Posterior vena cava (tissue), 2 donors: ENCODE results near the gene CEACAM8. TPM values are rescaled to one million over a fixed set of nuclear protein-coding genes. Genes with fewer than 3 reads are reported as not detected.
"Not testable (repeated sequence)": the region's sequence is repeated elsewhere in the genome, so short reads cannot be mapped to it uniquely, and the experiment has no call there.

Experiments
- DNase-seq: peaks from one replicate; pipeline ENCODE4 v3.0.0-alpha.2; 2020; ENCODE audit warnings: low spot score
- intact Hi-C, 2 donors: fragments of 100-400 bp; cut with DNase I; formaldehyde crosslinking; loops; one replicate each; pipeline versions ENCODE4 v1.14.1 to v1.14.2; 2022 to 2023
- total RNA-seq, 2 donors: library from RNA; stranded (reverse); fragmentation: NEBNext Ultra II Directional; extraction: Animal tissue kit (Norgen Biotek cat#: 25700); gene quantifications; one replicate each; pipeline ENCODE4 v1.2.1, GENCODE V29; 2021
- donor health status: DM: yes; HTN: yes; CAD: no.
- donor health status: DM: yes; HTN: yes; CAD: no.

Gene CEACAM8
- total RNA-seq, 2 donors from 2014 or later: 0.23 TPM; not detected in 1

- no peak for DNase-seq
- intact Hi-C loops: no loop called here
Observed at GRCh38 chr19:42577016-42577415, 17.7 kb downstream of the CEACAM8 start.

GRCh38 chr19:42576241-42576640, 18.5 kb downstream of the CEACAM8 start:
- intact Hi-C loops: no loop called here
- DNase-seq: no peak

DNA sequence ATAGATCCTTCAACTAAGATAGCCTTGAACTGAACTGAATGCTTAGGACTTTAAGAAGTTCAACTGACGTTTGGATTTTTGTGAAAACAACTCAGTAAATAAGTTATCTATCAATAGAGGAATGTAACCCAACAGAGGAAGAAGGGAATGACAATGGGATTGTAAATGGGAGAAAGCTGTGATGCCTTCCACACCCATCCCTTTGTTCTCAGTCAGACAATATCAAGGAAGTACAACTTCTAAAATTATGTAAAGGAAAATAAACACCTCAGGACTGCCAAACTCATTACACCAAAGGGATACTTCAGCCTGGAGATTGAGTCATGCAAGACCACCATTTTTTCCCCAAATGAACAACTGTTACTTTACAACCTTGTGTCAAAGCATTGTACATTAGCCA, 21.1 kb downstream of the CEACAM8 start:
- intact Hi-C loops: no loop called here
- no peak for DNase-seq

- intact Hi-C loops: no loop called here
- no peak for DNase-seq
Observed at GRCh38 chr19:42571116-42571515, 23.6 kb downstream of the CEACAM8 start.

GRCh38 chr19:42569193-42569592, 25.5 kb downstream of the CEACAM8 start:
- intact Hi-C loops: no loop called here
- no peak for DNase-seq

GRCh38 chr19:42568006-42568405, 26.7 kb downstream of the CEACAM8 start:
- intact Hi-C loops: no loop called here
- no peak for DNase-seq

DNA sequence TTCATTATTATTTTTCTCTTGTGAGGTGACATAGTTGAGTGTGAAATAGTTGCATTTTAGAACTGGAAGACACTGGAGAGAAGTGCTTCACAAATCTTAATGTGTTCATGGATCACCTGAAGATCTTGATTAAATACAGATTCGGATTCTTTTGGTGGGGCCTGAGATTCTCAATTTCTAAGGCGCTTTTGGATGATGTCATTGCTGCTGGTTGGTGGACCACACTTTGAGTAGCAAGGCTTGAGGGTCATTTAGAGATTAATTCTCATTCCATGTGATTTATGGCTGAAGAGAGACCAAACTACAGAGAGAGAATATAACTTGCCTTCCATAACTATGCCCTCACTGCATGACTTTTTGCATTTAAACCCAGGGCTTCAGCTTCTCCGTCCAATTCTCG, 27.2 kb downstream of the CEACAM8 start:
- no peak for DNase-seq
- intact Hi-C loops: no loop called here

DNA sequence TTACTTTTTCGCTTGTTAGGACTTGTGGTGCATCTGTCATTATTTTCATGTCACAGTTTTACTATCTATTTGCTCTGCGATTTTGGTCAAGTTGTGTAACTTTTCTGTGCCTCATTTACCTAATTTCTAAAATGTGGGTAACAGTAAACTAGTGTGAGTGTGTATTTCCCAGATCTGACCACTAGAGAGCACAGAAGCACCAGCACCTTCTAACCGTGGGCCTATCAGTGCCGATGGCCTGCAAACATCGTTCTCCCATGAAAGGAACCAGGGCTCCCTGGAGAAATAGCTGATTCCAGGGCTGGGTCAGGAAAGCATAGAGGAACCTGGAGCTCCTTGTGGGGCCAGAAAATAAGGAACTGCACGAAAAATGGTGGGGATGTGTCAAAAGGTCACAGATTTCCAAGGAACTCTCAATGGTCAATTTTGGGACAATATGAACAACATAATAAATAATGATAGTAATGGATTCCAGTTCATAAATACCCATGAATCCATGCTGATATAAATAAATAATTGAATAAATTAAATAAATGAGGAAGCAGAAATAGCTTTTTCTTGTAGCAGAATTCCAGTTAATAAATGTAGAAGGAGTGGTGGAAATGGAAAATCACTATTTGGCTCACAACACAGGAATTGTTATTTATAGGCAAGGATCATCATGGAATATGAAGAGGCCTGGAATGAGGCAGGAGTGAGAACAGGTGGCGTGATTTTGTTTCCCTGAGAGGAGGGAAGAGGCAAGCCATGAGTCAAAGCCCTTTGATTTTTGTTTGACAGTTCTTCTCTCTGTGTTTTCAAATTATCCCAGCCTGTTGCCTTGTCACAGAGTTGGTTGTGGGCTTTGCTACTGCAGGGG, 31.1 kb downstream of the CEACAM8 start:
- DNase-seq: no peak
- intact Hi-C loops: no loop called here

DNA sequence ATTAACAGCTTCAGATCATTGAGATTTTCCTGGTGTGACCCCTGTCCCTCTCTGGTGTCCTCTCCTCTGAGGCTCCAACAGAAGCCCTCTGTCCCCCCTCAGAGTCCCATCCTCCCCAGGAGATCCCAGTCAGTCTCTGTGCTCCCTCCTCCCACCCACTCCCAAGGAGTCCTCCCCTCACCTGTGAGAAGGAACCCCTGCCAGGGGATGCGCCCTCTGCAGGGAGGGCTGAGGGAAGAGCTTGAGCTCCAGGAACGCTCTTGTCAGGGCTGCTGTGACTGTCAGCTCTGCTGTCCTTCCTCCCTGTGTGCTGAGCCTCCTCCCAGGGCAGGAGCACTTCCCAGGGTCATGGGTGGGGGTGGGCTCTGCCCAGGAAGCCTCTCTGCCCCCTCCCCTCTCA, 33.2 kb downstream of the CEACAM8 start:
- DNase-seq: no peak
- intact Hi-C loops: no loop called here

- DNase-seq: no peak
- intact Hi-C loops: no loop called here
Observed at GRCh38 chr19:42560731-42561130, 34.0 kb downstream of the CEACAM8 start.

DNA sequence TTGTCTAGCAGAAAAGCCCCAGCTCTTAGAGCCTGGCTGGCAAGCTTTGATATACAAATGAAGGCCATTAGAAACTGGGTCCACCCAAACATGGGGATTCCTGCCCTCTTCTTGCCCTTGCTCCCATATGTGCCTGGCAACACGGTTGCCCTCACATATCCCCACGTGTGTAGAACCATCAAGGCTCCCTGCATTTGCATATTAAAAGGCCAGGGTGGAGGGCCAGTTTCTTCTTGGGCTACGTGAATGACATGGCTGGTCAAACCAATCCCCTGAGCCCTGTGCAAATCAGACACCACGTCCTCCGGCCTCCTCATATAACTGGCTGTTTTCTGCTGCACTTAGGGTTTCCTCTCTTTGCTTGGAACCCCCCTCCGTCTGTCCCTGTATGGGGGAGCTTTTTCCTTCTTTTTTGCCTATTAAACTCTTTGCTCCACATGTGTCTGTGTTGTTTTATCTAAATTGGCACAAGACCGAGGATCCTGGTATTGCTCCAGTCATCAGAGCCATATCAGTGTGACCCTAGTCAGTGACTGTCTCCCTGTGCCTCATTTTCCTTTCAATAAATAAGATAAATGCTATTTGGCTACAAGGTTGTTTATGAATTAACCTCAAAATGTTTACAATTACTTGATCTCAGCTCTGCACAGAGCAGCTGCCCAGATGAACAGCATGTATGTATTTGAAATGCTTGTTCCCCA, 36.1 kb downstream of the CEACAM8 start:
- intact Hi-C loops: no loop called here
- no peak for DNase-seq

DNA sequence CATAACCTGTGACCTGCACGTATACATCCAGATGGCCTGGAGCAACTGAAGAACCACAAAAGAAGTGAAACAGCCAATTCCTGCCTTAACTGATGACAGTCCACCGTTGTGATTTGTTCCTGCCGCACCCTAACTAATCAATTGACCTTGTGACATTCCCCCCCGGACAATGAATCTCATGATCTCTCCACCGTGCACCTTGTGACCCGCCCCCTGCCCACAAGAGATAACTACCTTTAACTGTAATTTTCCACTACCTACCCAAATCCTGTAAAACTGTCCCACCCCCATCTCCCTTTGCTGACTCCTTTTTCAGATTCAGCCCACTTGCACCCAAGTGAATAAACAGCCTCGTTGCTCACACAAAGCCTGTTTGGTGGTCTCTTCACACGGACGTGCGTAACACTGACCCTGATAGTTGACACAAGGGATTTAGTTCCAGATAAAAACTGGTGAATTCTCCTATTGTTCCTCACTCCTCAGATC, 37.3 kb downstream of the CEACAM8 start:
- intact Hi-C loops, DNase-seq: not testable (repeated sequence)

GRCh38 chr19:42555801-42556200, 38.9 kb downstream of the CEACAM8 start:
- no peak for DNase-seq
- intact Hi-C loops: no loop called here

DNA sequence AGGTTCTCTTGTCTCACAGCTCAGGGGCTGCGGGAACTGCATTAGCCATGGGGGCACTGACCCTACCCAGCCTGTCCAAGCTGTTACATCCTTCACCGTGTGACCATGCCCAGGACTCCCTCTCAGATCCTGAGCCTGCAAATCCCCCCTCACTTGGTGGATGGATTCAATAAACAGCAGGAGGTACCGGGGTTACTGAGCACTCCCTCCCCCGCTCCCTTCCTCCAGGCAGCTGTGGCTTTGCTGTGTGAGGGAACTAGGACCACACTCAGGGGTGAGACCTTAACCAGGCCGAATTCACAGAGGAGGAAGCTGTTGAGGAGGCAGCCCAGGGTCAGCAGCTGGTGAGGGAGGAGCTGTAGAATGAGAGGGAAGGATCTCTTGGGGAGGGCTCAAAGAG, 39.4 kb downstream of the CEACAM8 start:
- intact Hi-C loops: no loop called here
- no peak for DNase-seq

DNA sequence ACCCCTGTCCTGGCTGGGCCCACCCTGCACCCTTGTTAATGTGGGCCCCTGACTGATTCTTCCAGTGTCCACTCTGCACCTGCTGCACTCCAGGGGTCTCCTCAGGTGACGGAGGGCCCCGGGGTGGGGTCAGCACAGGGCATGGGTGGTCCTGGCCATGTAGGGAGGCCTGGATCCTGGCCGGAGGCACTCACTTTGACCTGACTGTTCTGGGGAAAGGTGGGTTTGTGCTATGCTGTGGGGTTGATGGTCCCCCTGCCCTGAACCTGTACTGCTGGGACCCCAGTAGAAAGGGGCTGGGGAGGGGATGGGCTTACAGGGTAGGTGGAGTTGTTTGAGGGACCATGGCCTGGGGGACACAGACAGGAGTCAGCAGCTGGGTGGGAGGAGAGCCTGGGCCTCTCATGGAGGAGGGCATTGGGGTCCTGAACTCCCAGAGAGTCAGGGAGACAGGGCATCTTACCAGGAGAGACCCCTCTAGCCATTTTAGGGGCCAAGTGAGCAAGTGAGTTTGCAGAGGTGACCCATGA, 40.6 kb downstream of the CEACAM8 start:
- intact Hi-C loops: no loop called here
- DNase-seq: no peak

DNA sequence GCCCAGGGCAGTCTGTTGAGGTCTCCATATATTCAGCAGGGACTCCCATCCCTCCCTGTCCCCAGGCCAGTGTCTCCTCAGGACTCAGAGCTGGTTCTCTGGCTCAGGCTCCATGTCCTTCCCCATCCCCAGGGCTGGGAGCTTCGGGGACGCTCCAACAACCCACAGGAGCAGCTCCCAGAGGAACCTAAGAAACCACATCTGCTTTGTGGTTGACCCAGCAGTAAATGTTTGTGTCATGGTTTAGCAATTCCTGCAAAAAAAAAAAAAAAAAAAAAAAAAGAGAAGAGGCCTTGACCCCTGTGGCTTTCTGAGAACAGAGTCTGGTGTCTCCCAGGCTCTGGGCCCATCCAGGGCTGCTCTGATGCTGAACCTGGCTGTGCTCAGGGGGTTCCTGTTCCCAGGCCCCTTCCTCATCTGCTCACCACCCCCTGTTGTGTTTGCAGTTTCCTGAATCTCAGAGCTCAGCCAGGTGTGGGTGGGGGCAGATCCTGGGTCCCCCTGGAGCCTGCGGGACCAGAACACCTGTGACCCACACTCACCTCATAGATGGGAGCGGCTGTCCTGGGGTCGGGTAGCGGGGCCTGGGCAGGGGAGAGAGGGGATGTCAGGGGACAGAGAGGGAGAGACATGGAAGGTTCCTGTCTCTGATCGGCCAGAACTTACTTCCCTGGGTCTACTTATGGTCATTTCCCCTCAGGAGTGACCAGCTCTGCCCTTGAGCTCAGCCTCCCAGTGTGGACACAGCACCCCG, 41.3 kb downstream of the CEACAM8 start:
- no peak for DNase-seq
- intact Hi-C loops: no loop called here

GRCh38 chr19:42552086-42553065, 42.3 kb downstream of the CEACAM8 start:
- intact Hi-C loops: no loop called here
- DNase-seq: no peak

DNA sequence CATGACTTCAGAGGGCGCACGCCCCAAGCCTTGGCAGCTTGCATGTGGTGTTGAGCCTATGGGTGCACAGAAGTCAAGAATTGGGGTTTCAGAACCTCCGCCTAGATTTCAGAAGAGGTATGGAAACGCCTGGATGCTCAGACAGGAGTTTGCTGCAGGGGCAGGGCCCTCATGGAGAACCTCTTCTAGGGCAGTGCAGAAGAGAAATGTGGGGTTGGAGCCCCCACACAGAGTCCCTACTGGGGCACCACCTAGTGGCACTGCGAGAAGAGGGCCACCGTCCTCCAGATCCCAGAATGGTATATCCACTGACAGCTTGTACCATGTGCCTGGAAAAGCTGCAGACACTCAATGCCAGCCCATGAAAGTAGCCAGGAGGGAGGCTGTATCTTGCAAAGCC, 44.2 kb downstream of the CEACAM8 start:
- intact Hi-C loops, DNase-seq: not testable (repeated sequence)

- intact Hi-C loops, DNase-seq: not testable (repeated sequence)
Observed at GRCh38 chr19:42549067-42549466, 45.7 kb downstream of the CEACAM8 start.
